Measurements from ENCODE around the gene NBPF15.
A peak's percentile ranks its signal among the peaks of the same experiment; 100 is the strongest.
"Not testable (repeated sequence)": the region's sequence is repeated elsewhere in the genome, so short reads cannot be mapped to it uniquely, and the experiment has no call there.

Gene NBPF15

GRCh38 chr1:144461136-144461759 lies at the start of gene NBPF15:
Gene NBPF15 (minus strand): TSS chr1:144461669. CDS start chr1:144440003, 21,666 bp downstream.
- H3K4me3 ChIP-seq (ENCODE audit: low read depth, low read length): peak within 1 kb of the TSS; percentile 67
- peak; percentile 50 for DNase-seq (ENCODE audit: low read depth)

DNA sequence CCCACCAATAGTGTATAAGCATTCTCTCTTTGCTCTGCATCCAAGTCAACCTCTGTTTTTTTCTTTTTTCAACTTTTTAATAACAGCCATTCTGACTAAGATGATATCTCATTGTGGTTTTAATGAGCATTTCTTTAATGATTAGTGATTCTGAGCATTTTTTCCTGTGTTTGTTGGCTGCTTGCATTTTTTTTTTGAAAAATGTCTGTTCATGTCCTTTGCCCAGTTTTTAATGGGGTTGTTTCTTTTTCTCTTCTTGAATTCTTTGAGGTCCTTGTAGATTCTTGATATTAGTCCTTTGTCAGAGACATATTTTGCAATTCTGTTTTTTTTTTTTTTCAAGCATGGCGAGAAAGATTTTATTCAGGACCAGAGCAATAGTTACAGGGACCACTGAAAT lies 35.0 kb upstream of the NBPF15 start:
- H3K4me3 ChIP-seq (ENCODE audit: low read depth, low read length); DNase-seq (ENCODE audit: low read depth): not testable (repeated sequence)

DNA sequence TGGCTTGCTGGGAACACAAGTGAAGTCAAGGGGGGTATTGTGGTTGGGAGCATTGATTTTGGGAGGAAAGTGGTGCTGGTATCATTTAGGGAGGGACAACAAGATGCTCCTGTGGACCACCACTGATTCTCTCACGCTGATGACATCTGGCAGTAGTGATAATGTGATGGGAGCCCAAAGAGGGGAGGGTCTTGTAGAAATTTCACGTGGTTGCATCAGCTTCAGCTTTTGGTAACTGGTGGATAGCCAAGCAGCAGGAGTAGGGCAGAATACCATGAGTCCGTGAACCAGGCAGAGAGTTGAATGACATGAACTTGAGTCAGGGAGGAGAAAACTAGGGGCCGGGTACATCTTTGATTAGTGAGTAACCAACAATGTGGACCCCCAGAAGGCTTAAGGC lies 32.7 kb upstream of the NBPF15 start:
- H3K4me3 ChIP-seq (ENCODE audit: low read depth, low read length); DNase-seq (ENCODE audit: low read depth): not testable (repeated sequence)

GRCh38 chr1:144490394-144490793 lies 28.9 kb upstream of the NBPF15 start:
- H3K4me3 ChIP-seq (ENCODE audit: low read depth, low read length): peak overlapping the region; percentile 30
- DNase-seq (ENCODE audit: low read depth): peak; percentile 1

DNA sequence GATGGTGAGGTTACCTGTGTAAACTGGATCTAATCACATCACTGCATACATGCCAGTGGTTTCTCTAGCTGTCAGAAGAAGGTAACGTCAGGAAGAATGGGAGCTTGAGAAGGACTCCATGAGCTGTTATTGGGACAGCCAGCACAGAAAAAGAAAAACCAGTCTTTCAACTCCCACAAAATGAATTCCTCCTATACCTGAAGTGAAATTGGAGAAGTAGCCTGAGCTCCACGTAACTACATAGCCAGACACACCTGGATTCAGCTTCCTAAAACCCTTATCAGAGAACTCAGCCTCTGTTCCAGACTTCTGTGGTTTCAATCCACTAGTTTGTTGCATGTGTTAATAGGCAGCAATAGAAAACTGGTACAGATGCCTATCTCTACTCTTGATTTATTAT lies 25.5 kb upstream of the NBPF15 start:
- not testable (repeated sequence) for DNase-seq (ENCODE audit: low read depth); H3K4me3 ChIP-seq (ENCODE audit: low read depth, low read length)

GRCh38 chr1:144485048-144485993 lies 23.9 kb upstream of the NBPF15 start:
- DNase-seq (ENCODE audit: low read depth): not testable (repeated sequence)

DNA sequence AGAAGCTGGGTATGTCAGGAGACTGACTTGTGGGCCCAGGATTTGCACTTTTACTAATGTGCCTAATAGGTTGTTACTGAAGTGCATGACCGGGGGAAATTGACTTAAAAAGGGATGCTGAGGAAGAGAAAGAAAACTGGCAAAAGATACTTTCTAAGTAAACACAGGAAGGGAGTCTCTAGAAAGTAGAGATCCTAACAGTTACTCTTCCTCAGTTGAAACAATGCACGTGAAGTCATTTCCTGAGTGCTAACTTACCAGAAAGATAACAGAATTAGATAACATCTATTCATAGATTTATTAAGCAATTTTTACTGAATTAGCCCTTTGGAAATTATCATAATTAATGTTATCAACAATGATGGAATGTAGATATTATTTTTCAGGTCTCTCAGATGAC lies 12.4 kb upstream of the NBPF15 start:
- DNase-seq (ENCODE audit: low read depth); H3K4me3 ChIP-seq (ENCODE audit: low read depth, low read length): not testable (repeated sequence)

More at GRCh38 chr1:144485048-144485993, 23.9 kb upstream of the NBPF15 start:
- H3K4me3 ChIP-seq (ENCODE audit: low read depth, low read length): not testable (repeated sequence)

- DNase-seq (ENCODE audit: low read depth): not testable (repeated sequence)
These were observed 10.0 kb upstream of the NBPF15 start for GRCh38 chr1:144471434-144471833.

GRCh38 chr1:144461778-144462177 lies 309 bp upstream of the NBPF15 start:
- not testable (repeated sequence) for DNase-seq (ENCODE audit: low read depth); H3K4me3 ChIP-seq (ENCODE audit: low read depth, low read length)

More at GRCh38 chr1:144471434-144471833, 10.0 kb upstream of the NBPF15 start:
- H3K4me3 ChIP-seq (ENCODE audit: low read depth, low read length): not testable (repeated sequence)

DNA sequence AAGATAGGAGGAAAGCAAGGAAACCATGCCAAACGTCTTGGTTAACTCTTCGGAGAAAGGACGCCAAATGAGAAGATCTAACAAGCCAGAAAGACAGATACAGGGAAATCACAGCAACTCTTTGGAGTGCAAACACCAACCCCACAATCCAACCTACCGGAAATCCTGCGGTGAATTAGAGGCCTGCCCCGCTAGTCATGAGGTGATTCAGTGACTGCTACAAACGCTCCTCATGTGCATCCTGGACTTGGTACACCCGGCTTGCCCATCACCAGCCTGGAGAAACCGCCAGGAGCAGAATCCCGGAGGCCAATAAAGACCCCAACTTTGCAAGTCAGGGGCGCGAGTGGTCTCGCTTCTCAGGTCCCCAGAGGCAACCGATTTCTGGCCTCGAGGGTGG lies 783 bp downstream of the NBPF15 start:
- DNase-seq (ENCODE audit: low read depth): not testable (repeated sequence)
- H3K4me3 ChIP-seq (ENCODE audit: low read depth, low read length): peak overlapping the region; percentile 67

- H3K4me3 ChIP-seq (ENCODE audit: low read depth, low read length); DNase-seq (ENCODE audit: low read depth): not testable (repeated sequence)
These were observed 19.1 kb downstream of the NBPF15 start for GRCh38 chr1:144442402-144442801.

DNA sequence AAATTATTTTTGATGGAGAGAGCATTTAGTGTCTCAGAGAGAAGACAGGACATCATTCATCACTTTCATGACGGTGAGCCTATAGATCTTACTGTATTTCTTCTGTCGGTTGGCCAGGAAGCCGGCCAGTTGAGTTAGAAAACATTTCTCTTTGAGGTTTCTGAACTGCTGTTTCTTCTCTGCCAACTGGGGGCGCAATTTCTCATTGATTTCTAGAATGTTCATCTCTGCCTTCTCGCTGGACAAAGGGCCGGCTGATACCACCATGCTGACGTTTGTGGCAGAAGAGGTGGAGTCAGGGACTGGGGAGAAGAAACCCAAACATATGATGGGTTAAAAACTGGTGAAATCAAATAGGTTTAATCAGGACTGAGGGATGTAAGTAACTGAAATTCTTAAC lies 21.7 kb downstream of the NBPF15 start:
- TF ChIP-seq, protein P1, sequence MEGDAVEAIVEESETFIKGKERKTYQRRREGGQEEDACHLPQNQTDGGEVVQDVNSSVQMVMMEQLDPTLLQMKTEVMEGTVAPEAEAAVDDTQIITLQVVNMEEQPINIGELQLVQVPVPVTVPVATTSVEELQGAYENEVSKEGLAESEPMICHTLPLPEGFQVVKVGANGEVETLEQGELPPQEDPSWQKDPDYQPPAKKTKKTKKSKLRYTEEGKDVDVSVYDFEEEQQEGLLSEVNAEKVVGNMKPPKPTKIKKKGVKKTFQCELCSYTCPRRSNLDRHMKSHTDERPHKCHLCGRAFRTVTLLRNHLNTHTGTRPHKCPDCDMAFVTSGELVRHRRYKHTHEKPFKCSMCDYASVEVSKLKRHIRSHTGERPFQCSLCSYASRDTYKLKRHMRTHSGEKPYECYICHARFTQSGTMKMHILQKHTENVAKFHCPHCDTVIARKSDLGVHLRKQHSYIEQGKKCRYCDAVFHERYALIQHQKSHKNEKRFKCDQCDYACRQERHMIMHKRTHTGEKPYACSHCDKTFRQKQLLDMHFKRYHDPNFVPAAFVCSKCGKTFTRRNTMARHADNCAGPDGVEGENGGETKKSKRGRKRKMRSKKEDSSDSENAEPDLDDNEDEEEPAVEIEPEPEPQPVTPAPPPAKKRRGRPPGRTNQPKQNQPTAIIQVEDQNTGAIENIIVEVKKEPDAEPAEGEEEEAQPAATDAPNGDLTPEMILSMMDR (conservative IDR thresholded peaks at IDR 0.05; ENCODE audit: low read depth, low read length): peak; percentile 35
- DNase-seq (ENCODE audit: low read depth): not testable (repeated sequence)

GRCh38 chr1:144418891-144419694 lies 42.4 kb downstream of the NBPF15 start:
- peak overlapping the region; percentile 55 for H3K4me3 ChIP-seq (ENCODE audit: low read depth, low read length)
- DNase-seq (ENCODE audit: low read depth): peak; percentile 56

More for the DNA sequence above, 21.7 kb downstream of the NBPF15 start:
- not testable (repeated sequence) for H3K4me3 ChIP-seq (ENCODE audit: low read depth, low read length)

DNA sequence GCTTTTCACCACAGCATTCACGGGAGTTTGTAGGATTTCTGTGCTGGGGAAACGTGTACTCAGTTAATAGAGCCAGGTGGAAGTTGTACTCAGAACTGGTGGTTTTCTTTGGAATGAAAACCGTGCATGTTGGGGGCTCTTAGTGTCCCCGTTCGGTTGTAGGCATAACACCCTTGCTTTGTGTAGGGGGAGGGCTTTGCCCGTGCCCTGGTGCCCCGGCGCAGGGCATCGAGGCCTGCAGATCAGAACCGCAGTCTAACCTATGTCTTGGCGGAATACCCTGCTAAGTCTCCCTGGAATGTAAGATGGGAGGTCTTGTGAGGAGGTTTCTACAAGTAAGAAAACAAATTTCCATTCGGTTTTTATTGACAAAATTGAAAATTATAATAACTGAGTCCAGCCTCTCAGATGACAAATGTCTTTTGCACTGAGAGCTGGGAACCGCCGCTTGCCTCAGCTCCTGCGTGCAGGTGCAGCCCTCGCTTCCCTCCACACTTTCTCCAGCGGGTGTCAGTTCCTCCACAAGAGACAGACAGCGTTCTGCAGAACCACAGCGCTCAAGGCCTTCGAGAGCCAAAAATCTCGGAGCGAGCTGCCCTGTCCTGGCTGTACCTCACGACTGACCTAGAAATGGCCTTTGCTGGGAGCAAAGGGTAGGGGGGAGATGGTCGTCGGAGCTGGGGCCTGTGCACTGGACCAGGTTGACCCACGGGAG lies 47.9 kb downstream of the NBPF15 start:
- not testable (repeated sequence) for DNase-seq (ENCODE audit: low read depth)
- peak overlapping the region; percentile 44 for H3K4me3 ChIP-seq (ENCODE audit: low read depth, low read length)

- H3K4me3 ChIP-seq (ENCODE audit: low read depth, low read length): peak overlapping the region; percentile 44
- peak; percentile 100 for DNase-seq (ENCODE audit: low read depth)
These were observed 48.7 kb downstream of the NBPF15 start for GRCh38 chr1:144412491-144413403.

DNA sequence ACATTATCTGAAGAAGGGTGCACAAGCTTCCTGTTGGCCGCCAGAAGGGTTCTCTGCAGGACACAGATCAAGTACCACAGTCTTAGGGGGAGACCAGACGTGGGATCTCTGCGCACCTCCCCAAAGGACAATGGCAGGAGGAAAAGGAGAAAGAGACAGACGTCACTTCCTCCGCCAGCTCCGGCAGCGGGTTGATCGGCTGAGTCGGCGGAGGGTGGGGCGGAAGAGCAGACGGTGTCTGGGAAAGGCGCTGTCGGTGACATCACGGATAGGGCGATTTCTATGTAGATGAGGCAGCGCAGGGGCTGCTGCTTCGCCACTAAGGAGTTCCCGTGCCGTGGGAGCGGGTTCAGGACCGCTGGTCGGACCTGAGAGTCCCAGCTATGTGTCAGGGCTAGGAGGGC lies 49.4 kb downstream of the NBPF15 start:
- DNase-seq (ENCODE audit: low read depth): peak; percentile 92

More for the DNA sequence above, 49.4 kb downstream of the NBPF15 start:
- peak overlapping the region; percentile 44 for H3K4me3 ChIP-seq (ENCODE audit: low read depth, low read length)
